GM12872 (cell line): ENCODE measurements around the gene TOMT.
"Not testable (repeated sequence)": the region's sequence is repeated elsewhere in the genome, so short reads cannot be mapped to it uniquely, and the experiment has no call there.

Experiments
- CTCF ChIP-seq: IDR thresholded peaks from 3 replicates; pipeline ENCODE4 v1.5.1; 2011; ENCODE audit warnings: low read depth, mild to moderate bottlenecking, low read length, moderate library complexity; ENCODE audit not compliant: insufficient read depth

TOMT gene

GRCh38 chr11:72129381-72129780 lies 23.7 kb downstream of the TOMT start:
- no peak for TF ChIP-seq CTCF

- TF ChIP-seq CTCF, result no peak
These were observed 26.9 kb downstream of the TOMT start for GRCh38 chr11:72132646-72133045.

GRCh38 chr11:72135473-72135872 lies 29.7 kb downstream of the TOMT start, which contains the start of gene FOLR3:
Gene FOLR3, plus strand, starts transcription at chr11:72135725. Its CDS starts 228 bp downstream, at chr11:72135953.
- TF ChIP-seq CTCF, result not testable (repeated sequence)

GRCh38 chr11:72135891-72136683 lies 30.4 kb downstream of the TOMT start:
- TF ChIP-seq CTCF, result no peak

GRCh38 chr11:72136684-72137262 lies 31.0 kb downstream of the TOMT start:
- TF ChIP-seq CTCF, result no peak

GRCh38 chr11:72138821-72139390 lies 33.2 kb downstream of the TOMT start:
- no peak for TF ChIP-seq CTCF

- no peak for TF ChIP-seq CTCF
These were observed 33.8 kb downstream of the TOMT start for GRCh38 chr11:72139500-72139899.
